GM18861 (cell line): Measurements from ENCODE around the gene RNF182.
"Not testable (repeated sequence)": the region's sequence is repeated elsewhere in the genome, so short reads cannot be mapped to it uniquely, and the experiment has no call there.

Source experiments
- ATAC-seq: cut with Tn5 transposase; IDR thresholded peaks from one replicate; pipeline ENCODE4 v1.9.1; 2021; ENCODE audit not compliant: unreplicated experiment

The RNF182 gene, protein sequence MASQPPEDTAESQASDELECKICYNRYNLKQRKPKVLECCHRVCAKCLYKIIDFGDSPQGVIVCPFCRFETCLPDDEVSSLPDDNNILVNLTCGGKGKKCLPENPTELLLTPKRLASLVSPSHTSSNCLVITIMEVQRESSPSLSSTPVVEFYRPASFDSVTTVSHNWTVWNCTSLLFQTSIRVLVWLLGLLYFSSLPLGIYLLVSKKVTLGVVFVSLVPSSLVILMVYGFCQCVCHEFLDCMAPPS

GRCh38 chr6:13924949-13925881, at the start of gene RNF182:
TSS of gene RNF182 (plus strand) at chr6:13924952. CDS start at chr6:13977120, 52,168 bp downstream.
- no peak for ATAC-seq

GRCh38 chr6:13877051-13877450, 47.7 kb upstream of the RNF182 start:
- no peak for ATAC-seq

GRCh38 chr6:13880061-13880663, 44.6 kb upstream of the RNF182 start:
- not testable (repeated sequence) for ATAC-seq

DNA sequence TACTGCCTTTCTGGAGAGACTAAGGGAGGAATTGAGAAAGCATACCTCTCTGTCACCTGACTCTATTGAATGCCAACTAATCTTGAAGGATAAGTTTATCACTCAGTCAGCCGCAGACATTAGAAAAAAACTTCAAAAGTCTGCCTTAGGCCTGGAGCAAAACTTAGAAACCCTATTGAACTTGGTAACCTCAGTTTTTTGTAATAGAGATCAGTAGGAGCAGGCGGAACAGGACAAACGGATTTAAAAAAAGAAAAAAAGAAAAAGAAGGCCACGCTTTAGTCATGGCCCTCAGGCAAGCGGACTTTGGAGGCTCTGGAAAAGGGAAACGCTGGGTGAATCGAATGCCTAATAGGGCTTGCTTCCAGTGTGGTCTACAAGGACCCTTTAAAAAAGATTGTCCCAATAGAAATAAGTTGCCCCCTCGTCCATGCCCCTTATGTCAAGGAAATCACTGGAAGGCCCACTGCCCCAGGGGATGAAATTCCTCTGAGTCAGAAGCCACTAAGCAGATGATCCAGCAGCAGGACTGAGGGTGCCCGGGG, 43.1 kb upstream of the RNF182 start:
- no peak for ATAC-seq

GRCh38 chr6:13883966-13884365, 40.8 kb upstream of the RNF182 start:
- no peak for ATAC-seq

GRCh38 chr6:13884397-13884796, 40.4 kb upstream of the RNF182 start:
- no peak for ATAC-seq

GRCh38 chr6:13885601-13886000, 39.2 kb upstream of the RNF182 start:
- no peak for ATAC-seq

DNA sequence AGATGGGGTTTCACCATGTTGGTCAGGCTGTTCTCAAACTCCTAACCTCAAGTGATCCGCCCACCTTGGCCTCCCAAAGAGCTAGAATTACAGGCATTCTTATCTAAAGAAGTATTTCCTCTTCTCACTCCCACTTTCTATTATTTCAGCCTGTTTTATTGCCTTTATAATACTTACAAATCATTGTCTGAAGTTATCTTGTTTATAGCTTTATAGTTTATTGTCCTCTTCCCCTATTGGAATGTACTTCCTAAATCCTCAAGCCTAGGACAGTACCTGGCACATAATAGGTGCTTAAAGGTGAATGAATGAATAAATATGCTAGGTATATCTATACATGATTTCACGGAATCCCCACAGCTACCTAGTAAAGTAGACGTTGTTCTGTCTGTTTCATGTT, 37.8 kb upstream of the RNF182 start:
- no peak for ATAC-seq

GRCh38 chr6:13892017-13892645, 32.6 kb upstream of the RNF182 start:
- ATAC-seq, result no peak

DNA sequence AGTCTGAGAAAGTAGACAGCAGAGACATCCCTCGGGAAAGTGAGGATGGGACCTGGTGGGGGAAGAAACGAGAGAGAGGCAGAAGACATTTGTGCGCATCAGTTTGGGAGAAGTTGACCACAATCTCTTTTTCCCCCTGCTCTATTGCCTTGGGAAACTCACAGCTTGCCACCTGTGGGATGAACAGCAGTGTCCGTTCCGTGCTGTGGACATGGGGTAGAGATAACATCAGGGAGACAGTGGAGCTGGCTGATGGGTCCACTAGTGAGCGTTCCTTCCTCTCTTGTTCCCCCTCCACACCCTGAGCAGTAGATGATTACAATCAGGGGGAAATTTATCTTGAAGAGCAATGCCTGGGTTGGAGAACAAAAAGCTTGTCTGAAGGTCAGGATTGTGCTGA, 21.8 kb upstream of the RNF182 start:
- no peak for ATAC-seq

GRCh38 chr6:13903364-13903763, 21.4 kb upstream of the RNF182 start:
- ATAC-seq, result no peak

DNA sequence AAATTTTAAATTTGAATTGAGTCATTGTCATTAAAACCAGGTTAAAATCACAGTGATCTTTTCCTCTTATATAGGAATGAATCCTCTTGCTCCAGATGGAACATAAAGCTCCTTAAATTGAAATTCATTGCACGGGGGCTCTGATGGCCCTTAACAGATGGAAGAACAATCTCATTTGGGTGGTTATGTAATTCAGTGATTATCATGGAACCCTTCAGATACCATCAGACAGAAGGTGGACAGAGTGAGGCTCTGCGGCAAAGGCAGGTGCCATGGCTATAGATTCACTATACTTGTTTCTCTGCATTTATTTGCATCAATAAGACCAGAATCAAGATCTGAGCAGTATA, 17.8 kb upstream of the RNF182 start:
- no peak for ATAC-seq

- no peak for ATAC-seq
These were observed 17.0 kb upstream of the RNF182 start for GRCh38 chr6:13907614-13908215.

DNA sequence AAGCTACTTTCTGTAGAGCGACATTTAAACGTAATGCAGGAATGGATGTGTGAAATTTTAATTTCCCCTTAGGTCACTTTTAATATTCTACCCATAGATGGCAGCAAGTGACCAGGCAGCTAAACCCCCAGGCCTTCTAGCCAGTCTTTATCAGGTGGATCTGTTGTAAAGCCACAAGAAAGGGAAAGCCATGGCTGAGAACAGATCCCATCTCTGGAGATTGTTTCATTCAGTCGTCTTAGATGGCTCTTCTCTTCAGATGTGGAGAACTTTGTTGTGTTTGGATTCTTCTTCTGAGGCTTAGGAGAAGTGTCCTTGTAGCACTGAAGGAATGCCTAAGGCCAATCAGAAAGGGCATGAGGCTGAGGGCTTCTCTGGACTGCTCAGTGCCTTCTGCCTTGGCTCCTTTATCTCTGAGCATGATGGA, 15.8 kb upstream of the RNF182 start:
- ATAC-seq, result no peak

DNA sequence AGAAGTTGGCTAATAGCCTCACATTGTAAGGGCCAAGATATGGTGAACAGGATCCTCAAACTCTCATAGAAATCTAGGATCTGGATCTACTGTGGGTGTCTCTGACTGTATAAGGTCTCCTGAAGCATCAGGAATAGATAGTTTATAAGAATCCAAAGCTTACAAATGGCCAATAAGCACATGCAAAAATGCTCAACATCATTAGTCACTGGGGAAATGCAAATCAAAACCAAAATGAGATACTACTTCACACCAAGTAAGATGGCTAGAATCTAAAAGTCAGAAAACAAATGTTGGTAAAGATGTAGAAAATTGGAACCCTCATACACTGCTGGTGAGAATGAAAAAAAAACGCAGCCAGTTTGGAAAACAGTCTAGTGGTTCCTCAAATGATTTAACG, 14.3 kb upstream of the RNF182 start:
- no peak for ATAC-seq

- ATAC-seq, result no peak
These were observed 13.4 kb upstream of the RNF182 start for GRCh38 chr6:13911337-13911736.

DNA sequence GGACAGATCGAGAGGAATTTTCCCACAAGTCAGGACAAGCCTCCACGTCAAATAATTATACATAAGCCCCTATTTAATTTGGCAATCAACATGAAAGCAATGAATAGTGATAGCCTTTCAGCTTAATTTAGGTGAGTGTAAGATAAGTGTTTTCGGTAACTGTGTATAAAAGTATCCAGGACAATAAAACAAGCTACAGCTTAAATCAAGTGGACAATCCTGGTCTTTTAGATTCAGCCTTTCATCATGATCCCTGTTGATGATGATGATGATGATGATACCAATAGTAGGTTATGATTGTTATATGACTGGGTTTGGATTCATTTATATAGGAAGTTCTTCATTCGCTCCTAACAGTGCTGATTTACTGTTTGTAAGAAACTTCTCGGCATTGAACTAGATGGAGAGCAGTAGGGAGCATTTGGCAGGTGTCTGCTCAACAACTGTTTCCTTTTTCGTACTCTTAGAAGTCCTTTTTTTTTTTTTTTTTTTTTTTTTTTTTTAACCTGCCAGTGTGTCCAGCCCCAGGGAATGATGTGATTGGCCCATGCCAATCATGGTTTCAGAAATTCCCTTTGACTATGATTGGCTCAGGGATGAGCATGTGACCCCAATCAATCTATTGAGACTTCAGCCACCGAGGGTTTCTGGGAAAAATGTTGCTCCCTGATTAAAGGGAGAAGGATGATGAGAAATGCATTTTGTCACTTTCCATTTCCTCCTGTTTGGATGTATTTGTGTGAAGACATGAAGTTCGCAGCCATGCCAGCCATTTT, 11.3 kb upstream of the RNF182 start:
- no peak for ATAC-seq

GRCh38 chr6:13914351-13914750, 10.4 kb upstream of the RNF182 start:
- no peak for ATAC-seq

DNA sequence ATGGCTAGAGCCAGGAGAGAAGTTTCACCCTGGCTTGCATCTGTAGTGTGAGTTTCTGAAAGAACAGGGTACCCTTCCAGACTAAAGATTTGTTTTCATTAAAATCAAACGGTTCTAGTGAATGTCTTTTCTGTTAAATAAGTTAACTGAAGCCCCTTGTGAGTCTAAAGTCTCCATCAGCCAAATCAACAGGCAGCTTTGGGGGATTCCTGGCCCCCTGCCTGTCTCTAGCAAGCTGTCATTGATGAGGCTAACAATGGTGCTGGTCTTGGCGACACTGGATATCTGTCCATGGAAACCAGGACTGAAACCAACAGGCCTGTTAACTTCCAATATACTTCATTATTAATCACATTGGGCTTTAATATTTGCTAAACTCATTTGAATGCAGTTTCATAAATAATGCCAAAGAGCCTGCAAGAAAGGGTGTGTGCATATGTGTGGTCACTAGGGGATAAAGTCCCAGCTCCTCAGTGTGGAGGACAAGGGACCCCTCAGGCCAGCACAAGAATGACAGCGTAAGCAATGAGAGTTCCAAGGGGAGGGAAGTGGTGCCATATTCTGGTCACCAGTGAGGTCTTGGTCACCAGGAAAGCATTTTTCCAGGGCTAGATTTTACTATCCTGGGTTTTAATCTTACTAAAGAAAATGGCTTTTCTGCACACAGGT, 9.1 kb upstream of the RNF182 start:
- ATAC-seq, result no peak
